Erythroblast (primary cell): Measurements from ENCODE around the gene MLN.

Experiments
- GATA1 ChIP-seq: IDR thresholded peaks from 2 replicates; pipeline ENCODE4 v1.6.1; 2011; ENCODE audit warnings: low read depth, mild to moderate bottlenecking, control low read depth, low read length, moderate library complexity
- POLR2A ChIP-seq: IDR thresholded peaks from 2 replicates; pipeline ENCODE4 v1.6.1; 2011; ENCODE audit warnings: mild to moderate bottlenecking, low read length

DNA sequence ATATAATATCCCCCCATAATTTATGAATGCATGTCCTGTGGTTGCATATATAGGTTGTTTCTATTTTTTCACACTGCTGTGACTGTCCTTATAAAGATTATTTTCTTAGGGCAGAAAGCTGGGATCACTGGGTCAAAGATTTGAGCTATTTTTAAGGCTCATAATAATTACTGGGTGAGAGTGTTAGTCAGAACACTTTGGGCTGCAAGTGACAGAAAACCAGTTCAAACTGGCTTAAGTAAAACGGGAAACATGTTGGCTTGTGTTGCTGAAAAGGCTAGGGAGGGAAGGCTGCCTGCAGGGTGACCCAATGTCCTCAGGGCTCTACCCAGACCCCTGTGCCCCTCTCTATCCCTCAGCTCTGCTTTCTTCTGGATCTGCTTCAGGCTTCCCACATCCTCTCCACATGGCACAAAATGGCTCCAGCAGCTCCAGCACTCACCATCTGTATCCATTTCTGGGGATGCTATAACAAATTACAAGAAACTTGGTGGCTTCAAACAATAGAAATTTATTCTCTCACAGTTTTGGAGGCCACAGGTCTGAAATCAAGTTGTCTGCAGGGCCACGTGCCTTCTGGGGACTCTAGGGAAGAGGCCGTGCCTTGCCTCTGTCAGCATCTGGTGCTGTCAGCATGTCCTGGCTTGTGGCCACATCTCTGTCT is 33.1 kb upstream of the MLN start:
- TF ChIP-seq POLR2A = no peak
- TF ChIP-seq GATA1 = no peak
